ENCODE results near the gene DUSP16.
"Not testable (repeated sequence)": the region's sequence is repeated elsewhere in the genome, so short reads cannot be mapped to it uniquely, and the experiment has no call there.

Gene DUSP16

GRCh38 chr12:12583510-12584178, 21.0 kb upstream of the DUSP16 start:
- WGBS, 2 experiments, result 79 to 95% methylated on average over 5 of the region's 5 CpGs
- Histone ChIP-seq H3K27ac (ENCODE audit: insufficient read depth, low read depth, low read length, poor library complexity, severe bottlenecking) (no peak overlapping the region), H3K4me1 (ENCODE audit: control insufficient read depth, insufficient read depth, low read length) (no peaks in the 10 kb centered on the region)

GRCh38 chr12:12582895-12583303, 20.2 kb upstream of the DUSP16 start:
- Histone ChIP-seq H3K36me3 (ENCODE audit: control insufficient read depth, insufficient read depth, low read length) (no peaks in the 10 kb centered on the region), H3K9me3 (ENCODE audit: control insufficient read depth, low read length) (no peaks in the 10 kb centered on the region), H3K27ac (ENCODE audit: insufficient read depth, low read depth, low read length, poor library complexity, severe bottlenecking) (no peak overlapping the region), H3K4me3 (ENCODE audit: insufficient read depth, low read depth, low read length) (no peak overlapping the region), H3K27me3 (ENCODE audit: control insufficient read depth, insufficient read depth, low read length, poor library complexity, severe bottlenecking) (no peaks in the 10 kb centered on the region), H3K4me1 (ENCODE audit: control insufficient read depth, insufficient read depth, low read length) (no peaks in the 10 kb centered on the region)
- WGBS, 2 experiments, result 88 to 92% methylated on average over 6 of the region's 6 CpGs

More at GRCh38 chr12:12583510-12584178, 21.0 kb upstream of the DUSP16 start:
- H3K4me3 ChIP-seq (ENCODE audit: insufficient read depth, low read depth, low read length), result no peak overlapping the region
- no peaks in the 10 kb centered on the region for H3K27me3 ChIP-seq (ENCODE audit: control insufficient read depth, insufficient read depth, low read length, poor library complexity, severe bottlenecking)
- H3K36me3 ChIP-seq (ENCODE audit: control insufficient read depth, insufficient read depth, low read length), result no peaks in the 10 kb centered on the region
- H3K9me3 ChIP-seq (ENCODE audit: control insufficient read depth, low read length), result no peaks in the 10 kb centered on the region

- Histone ChIP-seq H3K4me3 (ENCODE audit: insufficient read depth, low read depth, low read length) (no peak overlapping the region), H3K36me3 (ENCODE audit: control insufficient read depth, insufficient read depth, low read length) (no peaks in the 10 kb centered on the region), H3K4me1 (ENCODE audit: control insufficient read depth, insufficient read depth, low read length) (no peaks in the 10 kb centered on the region), H3K27me3 (ENCODE audit: control insufficient read depth, insufficient read depth, low read length, poor library complexity, severe bottlenecking) (no peaks in the 10 kb centered on the region), H3K9me3 (ENCODE audit: control insufficient read depth, low read length) (no peaks in the 10 kb centered on the region), H3K27ac (ENCODE audit: insufficient read depth, low read depth, low read length, poor library complexity, severe bottlenecking) (no peak overlapping the region)
- WGBS, 2 experiments, result 85 to 86% methylated on average over 4 of the region's 4 CpGs
Observed at GRCh38 chr12:12582193-12582881, 19.7 kb upstream of the DUSP16 start.

- H3K36me3 ChIP-seq (ENCODE audit: control insufficient read depth, insufficient read depth, low read length); H3K27ac ChIP-seq (ENCODE audit: insufficient read depth, low read depth, low read length, poor library complexity, severe bottlenecking); H3K9me3 ChIP-seq (ENCODE audit: control insufficient read depth, low read length); H3K4me1 ChIP-seq (ENCODE audit: control insufficient read depth, insufficient read depth, low read length); H3K27me3 ChIP-seq (ENCODE audit: control insufficient read depth, insufficient read depth, low read length, poor library complexity, severe bottlenecking); H3K4me3 ChIP-seq (ENCODE audit: insufficient read depth, low read depth, low read length): not testable (repeated sequence)
- WGBS, 2 experiments, result no CpG with 5 or more reads among the region's 1 CpG
Observed at GRCh38 chr12:12580716-12581115, 18.1 kb upstream of the DUSP16 start.

- H3K4me1 ChIP-seq (ENCODE audit: control insufficient read depth, insufficient read depth, low read length), result no peaks in the 10 kb centered on the region
- no peak overlapping the region for H3K27ac ChIP-seq (ENCODE audit: insufficient read depth, low read depth, low read length, poor library complexity, severe bottlenecking)
- 89 to 97% methylated on average over 2 to 3 of the region's 3 CpGs for WGBS, 2 experiments
- H3K4me3 ChIP-seq (ENCODE audit: insufficient read depth, low read depth, low read length), result no peak overlapping the region
- no peaks in the 10 kb centered on the region for H3K27me3 ChIP-seq (ENCODE audit: control insufficient read depth, insufficient read depth, low read length, poor library complexity, severe bottlenecking)
- H3K36me3 ChIP-seq (ENCODE audit: control insufficient read depth, insufficient read depth, low read length), result no peaks in the 10 kb centered on the region
- H3K9me3 ChIP-seq (ENCODE audit: control insufficient read depth, low read length), result no peaks in the 10 kb centered on the region
Observed at GRCh38 chr12:12577786-12578185, 15.1 kb upstream of the DUSP16 start.

- WGBS, 2 experiments, result 88 to 90% methylated on average over 3 of the region's 3 CpGs
Observed at GRCh38 chr12:12572659-12573058, 10.0 kb upstream of the DUSP16 start.

GRCh38 chr12:12565971-12566370, 3.3 kb upstream of the DUSP16 start:
- not testable (repeated sequence) for H3K4me3 ChIP-seq (ENCODE audit: insufficient read depth, low read depth, low read length); H3K27me3 ChIP-seq (ENCODE audit: control insufficient read depth, insufficient read depth, low read length, poor library complexity, severe bottlenecking); H3K27ac ChIP-seq (ENCODE audit: insufficient read depth, low read depth, low read length, poor library complexity, severe bottlenecking); H3K4me1 ChIP-seq (ENCODE audit: control insufficient read depth, insufficient read depth, low read length); H3K36me3 ChIP-seq (ENCODE audit: control insufficient read depth, insufficient read depth, low read length); H3K9me3 ChIP-seq (ENCODE audit: control insufficient read depth, low read length)
- WGBS, 2 experiments, result 97 to 98% methylated on average over 23 of the region's 32 CpGs

More at GRCh38 chr12:12572659-12573058, 10.0 kb upstream of the DUSP16 start:
- no peak overlapping the region for H3K27ac ChIP-seq (ENCODE audit: insufficient read depth, low read depth, low read length, poor library complexity, severe bottlenecking)
- H3K4me1 ChIP-seq (ENCODE audit: control insufficient read depth, insufficient read depth, low read length), result no peaks in the 10 kb centered on the region
- H3K36me3 ChIP-seq (ENCODE audit: control insufficient read depth, insufficient read depth, low read length), result no peaks in the 10 kb centered on the region
- no peaks in the 10 kb centered on the region for H3K9me3 ChIP-seq (ENCODE audit: control insufficient read depth, low read length)
- H3K27me3 ChIP-seq (ENCODE audit: control insufficient read depth, insufficient read depth, low read length, poor library complexity, severe bottlenecking), result no peaks in the 10 kb centered on the region
- no peak overlapping the region for H3K4me3 ChIP-seq (ENCODE audit: insufficient read depth, low read depth, low read length)

GRCh38 chr12:12564911-12565310, 2.2 kb upstream of the DUSP16 start:
- Histone ChIP-seq H3K36me3 (ENCODE audit: control insufficient read depth, insufficient read depth, low read length) (no peaks in the 10 kb centered on the region), H3K4me3 (ENCODE audit: insufficient read depth, low read depth, low read length) (no peak overlapping the region), H3K4me1 (ENCODE audit: control insufficient read depth, insufficient read depth, low read length) (no peaks in the 10 kb centered on the region), H3K27me3 (ENCODE audit: control insufficient read depth, insufficient read depth, low read length, poor library complexity, severe bottlenecking) (no peaks in the 10 kb centered on the region), H3K27ac (ENCODE audit: insufficient read depth, low read depth, low read length, poor library complexity, severe bottlenecking) (no peak overlapping the region), H3K9me3 (ENCODE audit: control insufficient read depth, low read length) (no peaks in the 10 kb centered on the region)
- 92% methylated on average over 1 of the region's 1 CpG for WGBS, 2 experiments

GRCh38 chr12:12563290-12563928, 746 bp upstream of the DUSP16 start:
- H3K27me3 ChIP-seq (ENCODE audit: control insufficient read depth, insufficient read depth, low read length, poor library complexity, severe bottlenecking), result no peaks in the 10 kb centered on the region
- WGBS, 2 experiments, result 90 to 93% methylated on average over 11 of the region's 11 CpGs
- no peaks in the 10 kb centered on the region for H3K9me3 ChIP-seq (ENCODE audit: control insufficient read depth, low read length)
- H3K4me1 ChIP-seq (ENCODE audit: control insufficient read depth, insufficient read depth, low read length), result no peaks in the 10 kb centered on the region
- H3K36me3 ChIP-seq (ENCODE audit: control insufficient read depth, insufficient read depth, low read length), result no peaks in the 10 kb centered on the region
- H3K4me3 ChIP-seq (ENCODE audit: insufficient read depth, low read depth, low read length), result peak overlapping the region; percentile 27
- H3K27ac ChIP-seq (ENCODE audit: insufficient read depth, low read depth, low read length, poor library complexity, severe bottlenecking), result no peak overlapping the region

- Histone ChIP-seq H3K4me3 (ENCODE audit: insufficient read depth, low read depth, low read length) (peak overlapping the region; percentile 75), H3K9me3 (ENCODE audit: control insufficient read depth, low read length) (no peaks in the 10 kb centered on the region), H3K27ac (ENCODE audit: insufficient read depth, low read depth, low read length, poor library complexity, severe bottlenecking) (peak overlapping the region; percentile 93), H3K4me1 (ENCODE audit: control insufficient read depth, insufficient read depth, low read length) (no peaks in the 10 kb centered on the region), H3K36me3 (ENCODE audit: control insufficient read depth, insufficient read depth, low read length) (no peaks in the 10 kb centered on the region), H3K27me3 (ENCODE audit: control insufficient read depth, insufficient read depth, low read length, poor library complexity, severe bottlenecking) (no peaks in the 10 kb centered on the region)
- 0% methylated on average over 39 of the region's 45 CpGs for WGBS, 2 experiments
Observed at GRCh38 chr12:12562016-12562483, 613 bp downstream of the DUSP16 start.
